HG02678 (cell line): ENCODE data around the gene SAP30L.

Experiments used
- ATAC-seq: cut with Tn5 transposase; IDR thresholded peaks from one replicate; pipeline ENCODE4 v1.9.1; 2021; ENCODE audit warnings: mild to moderate bottlenecking, moderate library complexity; ENCODE audit not compliant: unreplicated experiment

Gene SAP30L

GRCh38 chr5:154419236-154419635, 26.6 kb upstream of the SAP30L start:
- ATAC-seq: no peak

- no peak for ATAC-seq
Measured at GRCh38 chr5:154421868-154422267, 23.9 kb upstream of the SAP30L start.

- no peak for ATAC-seq
Measured at GRCh38 chr5:154422298-154422697, 23.5 kb upstream of the SAP30L start.

DNA sequence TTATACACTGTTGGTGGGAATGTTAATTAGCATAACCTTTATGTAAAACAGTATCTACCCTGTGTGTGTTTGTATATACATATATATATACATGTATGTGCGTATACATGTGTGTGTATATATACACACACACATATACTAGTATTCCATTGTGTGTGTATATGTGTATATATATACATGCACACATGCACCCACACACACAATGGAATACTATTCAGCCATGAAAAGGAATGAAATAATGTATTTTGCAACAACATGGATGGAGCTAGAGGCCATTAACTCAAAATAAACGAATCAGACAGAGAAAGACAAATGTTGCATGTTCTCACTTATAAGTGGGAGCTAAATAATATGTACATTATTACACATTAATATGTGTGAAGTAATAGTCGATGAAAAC, 17.6 kb upstream of the SAP30L start:
- ATAC-seq: no peak

- no peak for ATAC-seq
Measured at GRCh38 chr5:154429341-154429740, 16.5 kb upstream of the SAP30L start.

DNA sequence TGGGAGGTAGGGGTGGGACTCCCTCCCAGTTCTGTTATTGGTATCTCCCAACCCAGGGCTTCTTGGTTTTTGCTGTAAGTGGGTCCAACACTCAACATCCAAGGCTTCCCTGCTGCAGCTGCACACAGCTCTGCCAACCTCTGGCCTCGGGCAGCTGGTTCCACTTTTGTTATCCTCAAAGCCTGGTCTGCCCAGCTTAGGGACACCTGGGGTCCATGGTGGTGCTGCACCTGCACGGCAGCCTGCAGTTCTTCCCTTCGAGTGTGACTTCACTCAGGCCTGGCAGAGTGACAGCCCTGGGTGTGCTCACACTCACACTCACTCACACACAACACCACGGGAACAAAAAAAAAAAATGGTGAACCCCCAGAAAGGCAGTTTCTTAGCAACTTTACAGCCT, 15.3 kb upstream of the SAP30L start:
- no peak for ATAC-seq

DNA sequence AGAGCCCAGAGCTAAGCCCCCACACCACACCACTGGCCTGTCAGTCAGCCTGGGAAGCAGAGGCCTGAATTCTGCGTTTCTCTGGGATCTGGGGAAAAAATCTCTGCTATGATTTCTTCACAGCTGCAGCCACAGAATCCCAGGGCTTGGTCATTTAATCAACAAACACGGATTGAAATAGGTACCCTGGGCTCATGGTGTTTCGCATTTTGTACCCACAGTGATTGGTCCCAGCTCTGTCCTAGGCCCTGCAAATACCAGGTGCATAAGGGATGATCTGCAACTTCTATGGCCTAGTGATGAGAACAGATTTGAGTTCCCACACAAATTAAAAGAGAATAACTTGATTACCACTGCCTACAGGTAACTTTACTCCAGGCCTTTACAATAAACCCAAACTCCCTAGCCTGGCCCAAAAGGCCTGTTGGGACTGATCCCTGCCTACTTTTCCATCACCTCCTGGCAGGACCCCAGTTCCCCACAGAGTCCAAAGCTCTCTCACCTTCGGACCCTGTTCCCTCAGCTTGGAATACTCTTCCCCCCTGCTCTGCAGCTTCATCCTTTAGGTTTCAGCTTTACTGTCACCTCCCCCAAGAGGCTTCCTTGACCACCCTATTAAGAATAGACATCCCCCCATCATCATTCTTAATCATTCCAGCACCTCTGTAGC, 14.7 kb upstream of the SAP30L start:
- ATAC-seq: no peak

DNA sequence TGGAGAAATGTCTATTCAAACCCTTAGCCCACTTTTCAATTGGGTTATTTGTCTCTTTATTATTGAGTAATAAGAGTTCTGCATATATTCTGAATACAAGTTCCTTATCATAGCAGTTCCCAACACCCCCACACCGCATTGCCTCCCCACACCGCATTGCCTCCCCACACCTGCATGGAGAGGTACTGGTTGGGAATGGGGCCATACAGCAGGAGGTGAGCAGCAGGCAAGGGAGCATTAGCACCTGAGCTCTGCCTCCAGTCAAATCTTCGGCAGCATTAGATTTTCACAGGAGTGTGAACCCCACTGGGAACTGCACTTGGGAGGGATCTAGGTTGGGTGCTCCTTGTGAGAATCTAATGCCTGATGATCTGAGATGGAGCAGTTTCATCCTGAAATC, 10.6 kb upstream of the SAP30L start:
- no peak for ATAC-seq

- ATAC-seq: no peak
Measured at GRCh38 chr5:154437281-154437965, 8.4 kb upstream of the SAP30L start.

- no peak for ATAC-seq
Measured at GRCh38 chr5:154440540-154440939, 5.3 kb upstream of the SAP30L start.

- ATAC-seq: no peak
Measured at GRCh38 chr5:154442801-154443200, 3.0 kb upstream of the SAP30L start.

DNA sequence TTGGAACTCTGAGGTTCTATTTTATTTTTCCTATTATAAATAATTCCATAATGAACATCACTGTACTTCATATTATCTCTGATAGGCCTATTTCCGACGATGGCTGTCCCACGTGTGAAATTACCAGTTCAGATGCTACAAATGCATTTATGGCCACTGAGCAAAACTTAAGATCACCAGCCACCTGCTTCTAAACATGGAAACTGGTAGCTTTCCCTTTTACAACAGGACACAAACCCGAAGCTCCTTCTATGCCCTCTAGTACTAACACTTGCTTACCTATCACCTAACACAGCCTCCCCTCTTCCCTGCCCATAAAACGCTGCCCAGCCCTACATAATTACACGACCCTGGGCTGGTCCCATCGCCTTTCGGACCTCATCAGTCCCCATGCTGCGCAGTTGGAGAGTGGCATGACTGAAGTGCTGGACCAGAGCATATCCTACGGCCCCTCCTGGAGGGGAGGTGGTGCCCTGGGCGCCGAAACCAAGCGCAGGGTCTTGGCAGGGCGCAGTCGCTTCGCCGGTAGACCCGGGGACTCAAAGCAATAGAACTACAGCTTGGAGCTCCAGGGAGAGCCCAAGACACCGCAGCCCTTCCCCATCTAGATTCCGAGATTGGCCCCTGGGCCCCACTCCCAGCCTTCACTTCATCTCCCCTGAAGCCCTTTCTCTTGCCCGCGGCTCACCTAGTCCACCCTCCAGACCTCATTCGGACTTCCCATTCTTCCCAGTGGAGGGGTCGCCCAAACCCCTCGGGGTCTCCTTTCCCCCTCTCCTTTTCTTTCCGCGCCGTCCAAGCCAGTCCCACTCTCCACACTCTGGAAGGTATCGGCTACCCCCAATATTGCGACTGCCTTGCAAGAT, 1.0 kb upstream of the SAP30L start:
- ATAC-seq: no peak

DNA sequence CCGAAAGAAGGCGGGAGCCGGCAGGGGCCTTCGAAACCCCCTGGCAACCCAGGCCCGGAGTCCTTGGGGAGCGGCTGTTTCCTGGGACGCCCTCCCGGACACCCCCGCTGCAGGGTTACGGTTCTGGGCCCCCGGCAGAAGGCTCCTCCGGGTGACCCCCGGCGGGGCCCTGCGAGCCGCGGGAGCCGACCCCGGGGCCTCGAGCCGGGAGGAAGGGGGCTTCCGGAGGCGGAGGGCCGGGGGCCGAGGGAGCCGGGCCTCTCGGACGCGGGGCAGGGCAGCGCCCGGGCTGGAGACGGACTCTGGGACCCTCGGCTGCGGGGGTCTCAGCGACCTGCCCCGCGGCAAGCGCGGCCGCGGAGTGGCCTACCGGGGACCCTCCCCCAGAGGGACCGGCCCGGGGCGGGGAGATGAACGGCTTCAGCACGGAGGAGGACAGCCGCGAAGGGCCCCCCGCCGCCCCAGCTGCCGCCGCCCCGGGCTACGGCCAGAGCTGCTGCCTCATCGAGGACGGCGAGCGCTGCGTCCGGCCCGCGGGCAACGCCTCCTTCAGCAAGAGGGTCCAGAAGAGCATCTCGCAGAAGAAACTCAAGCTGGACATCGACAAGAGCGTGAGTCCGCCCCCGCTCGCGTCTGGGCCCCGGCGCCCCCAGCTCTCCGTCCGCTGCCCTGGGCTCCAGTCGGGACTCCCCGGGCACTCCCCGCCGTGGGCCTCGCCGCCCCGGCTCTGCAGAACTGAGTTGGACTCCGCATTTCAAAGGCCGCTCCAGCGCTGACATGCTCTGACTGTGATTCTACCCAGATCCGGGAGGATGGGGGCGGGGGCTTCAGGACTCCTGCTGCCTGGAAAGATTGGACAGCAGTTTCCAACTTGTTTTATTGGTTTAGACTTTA, 645 bp downstream of the SAP30L start:
- ATAC-seq: peak; percentile 18

DNA sequence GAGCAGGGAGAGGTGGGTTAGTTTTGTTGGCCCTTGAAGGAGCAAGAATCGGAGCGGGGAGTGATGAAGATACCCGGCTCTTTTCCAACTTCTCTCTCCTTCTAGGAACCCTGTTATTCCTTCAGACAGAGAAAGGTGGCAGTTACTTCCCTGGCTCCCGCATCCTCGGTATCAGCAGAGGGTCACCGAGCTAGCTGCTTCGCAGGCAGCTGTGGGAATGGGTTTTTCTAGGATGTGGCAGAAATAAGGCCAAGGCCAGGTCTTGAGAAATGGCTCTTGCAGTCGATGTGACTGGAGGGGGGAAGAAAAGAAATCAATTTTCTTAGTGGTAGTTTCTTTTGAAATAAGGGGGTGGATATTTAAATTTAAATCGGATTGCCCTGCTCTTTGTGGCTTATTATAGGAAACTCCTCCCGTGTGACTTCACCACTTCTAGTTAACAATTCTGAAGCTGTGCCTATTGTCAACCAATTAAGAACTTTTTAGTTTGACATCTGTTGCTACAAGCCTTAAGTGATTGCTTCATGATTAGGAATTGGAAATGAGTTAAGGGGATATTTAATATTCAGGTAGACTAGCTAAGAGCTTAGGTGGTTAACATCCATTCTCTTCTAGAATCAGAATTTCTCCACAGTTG, 1.4 kb downstream of the SAP30L start:
- ATAC-seq: no peak

- ATAC-seq: no peak
Measured at GRCh38 chr5:154449786-154450185, 4.0 kb downstream of the SAP30L start.

DNA sequence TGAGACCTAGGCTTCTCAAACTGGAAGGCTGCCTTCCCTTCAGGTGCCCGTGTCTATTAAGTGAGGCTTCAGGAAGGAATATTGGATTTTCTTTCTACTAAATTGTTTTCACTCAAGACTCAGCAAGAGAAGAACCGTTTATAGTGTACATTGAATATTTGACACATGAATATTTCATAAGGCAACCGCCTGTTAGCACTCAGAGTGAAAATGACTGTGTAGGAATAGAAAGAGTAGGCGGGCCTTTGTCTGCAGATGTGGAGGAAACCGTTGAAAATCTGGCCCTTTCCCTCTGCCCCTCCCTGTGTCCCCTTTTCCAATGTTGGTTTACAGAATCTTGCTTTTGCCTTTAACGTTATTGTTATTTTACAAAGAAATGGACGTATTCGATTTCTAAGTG, 6.2 kb downstream of the SAP30L start:
- ATAC-seq: no peak

- no peak for ATAC-seq
Measured at GRCh38 chr5:154455585-154455984, 9.8 kb downstream of the SAP30L start.

DNA sequence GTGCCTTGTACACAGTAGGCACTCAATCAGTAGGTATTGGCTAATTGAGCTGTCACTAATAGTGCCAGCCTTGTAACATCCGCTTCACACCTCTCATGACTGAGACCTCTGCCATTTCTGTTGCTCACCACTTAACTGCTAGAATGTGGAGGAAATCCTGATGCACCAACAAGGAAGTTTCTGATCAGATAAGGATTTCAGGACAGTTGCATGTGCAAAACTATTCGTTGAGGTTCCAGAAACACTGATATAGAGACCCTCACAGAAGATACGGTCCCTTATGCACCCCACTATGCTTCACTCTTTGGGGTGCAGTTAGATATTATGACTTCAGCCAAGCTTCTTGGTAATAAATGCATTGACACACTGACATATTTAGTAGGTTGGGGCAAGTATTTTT, 10.7 kb downstream of the SAP30L start:
- ATAC-seq: no peak

DNA sequence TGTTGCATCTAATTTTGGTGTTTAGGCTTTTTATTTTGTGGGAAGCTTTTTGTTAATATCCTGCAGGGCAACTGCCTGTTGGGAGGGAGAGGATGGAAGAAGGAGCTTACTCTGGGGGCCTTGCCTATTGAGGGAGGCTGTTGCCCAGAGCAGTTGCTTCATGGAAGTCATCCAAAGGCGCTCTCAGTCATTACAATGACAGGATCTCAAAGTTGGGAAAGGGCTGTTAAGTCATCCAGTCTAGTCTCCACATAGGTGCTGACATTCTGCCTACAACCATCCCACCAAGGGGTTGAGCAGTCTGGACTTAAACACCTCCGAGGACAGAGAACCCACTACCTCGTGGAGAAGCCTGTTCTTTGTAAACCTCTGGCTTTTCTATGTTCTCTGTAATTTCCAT, 13.2 kb downstream of the SAP30L start:
- no peak for ATAC-seq

- no peak for ATAC-seq
Measured at GRCh38 chr5:154460172-154460571, 14.4 kb downstream of the SAP30L start.
